Kidney (tissue), 22 donors: ENCODE measurements around the gene CCDC59. TPM values are rescaled to one million over a fixed set of nuclear protein-coding genes. Genes with fewer than 3 reads are reported as not detected.

Source experiments
- DNase-seq, 5 donors: peaks; one replicate each; pipeline ENCODE4 v3.0.0-alpha.2; 2013 to 2020
- FAIRE-seq: peaks from 2 replicates; lab custom pipeline; 2012; peaks lifted over from hg19 to GRCh38; lab: Jason Lieb, UNC
- H3K27ac ChIP-seq, 2 donors: one replicate each; pipeline ENCODE4 v1.7.0; 2013; ENCODE audit warnings: low read depth in 2 of 2, low read length in 2 of 2, inconsistent platforms in 1 of 2
- H3K27me3 ChIP-seq: one replicate; pipeline ENCODE4 v1.7.1; 2013; ENCODE audit warnings: low read length, inconsistent platforms; ENCODE audit not compliant: control insufficient read depth, insufficient read depth
- H3K36me3 ChIP-seq, 3 donors: one replicate each; pipeline versions ENCODE4 v1.7.0 to v1.7.1; 2013; ENCODE audit warnings: low read length in 3 of 3, control low read depth in 1 of 3, inconsistent platforms in 1 of 3; ENCODE audit not compliant: insufficient read depth in 3 of 3, control insufficient read depth in 2 of 3
- H3K4me1 ChIP-seq, 3 donors: one replicate each; pipeline versions ENCODE4 v1.7.0 to v1.7.1; 2013; ENCODE audit warnings: low read length in 3 of 3, inconsistent platforms in 1 of 3, low read depth in 1 of 3; ENCODE audit not compliant: control insufficient read depth in 2 of 3, insufficient read depth in 2 of 3
- H3K4me3 ChIP-seq, 3 donors: one replicate each; pipeline versions ENCODE4 v1.7.0 to v1.8.1; 2013; ENCODE audit warnings: low read length in 3 of 3, control low read depth in 1 of 3, inconsistent platforms in 1 of 3
- H3K9ac ChIP-seq, 3 donors: one replicate each; pipeline versions ENCODE4 v1.7.0 to v1.7.1; 2013; ENCODE audit warnings: low read length in 3 of 3, control low read depth in 1 of 3, inconsistent platforms in 1 of 3
- H3K9me3 ChIP-seq, 3 donors: one replicate each; pipeline versions ENCODE4 v1.7.0 to v1.7.1; 2013; ENCODE audit warnings: low read length in 3 of 3, control low read depth in 1 of 3, inconsistent platforms in 1 of 3; ENCODE audit not compliant: control insufficient read depth in 2 of 3, insufficient read depth in 1 of 3
- intact Hi-C: fragments of 100-400 bp; cut with DNase I; formaldehyde crosslinking; loops from one replicate; pipeline ENCODE4 v1.11.1; 2022
- long read RNA-seq, 10 donors: library from polyadenylated mRNA in 1 of 10; unstranded in 1 of 10; transcript quantifications; one replicate each; pipeline ENCODE4 v2.0.0 and lab custom pipeline, GENCODE V29; 2021 to 2026
- polyA plus RNA-seq: library from polyadenylated mRNA; stranded (reverse); fragments of 350-450 nt; fragmentation: Illumina TruSeq; extraction: RNeasy Lipid Tissue Mini Kit (QIAGEN cat#74804); gene quantifications from one replicate; pipeline ENCODE4 v1.2.3, GENCODE V29; 2014; ENCODE audit warnings: low read depth, low replicate concordance; ENCODE audit not compliant: insufficient read depth
- total RNA-seq: library from RNA; stranded (reverse); fragmentation: NEBNext Ultra II Directional; extraction: Animal tissue kit (Norgen Biotek cat#: 25700); gene quantifications from one replicate; pipeline ENCODE4 v1.2.1, GENCODE V29; 2021
- TF ChIP-seq, protein P1 (sequence below): IDR thresholded peaks from 3 replicates; pipeline ENCODE4 v1.5.1; 2012; ENCODE audit warnings: mild to moderate bottlenecking, moderate library complexity, borderline replicate concordance; ENCODE audit not compliant: insufficient read depth; ENCODE audit errors: extremely low read depth
- donor health status: control.
- donor health status: control.
- donor health status: control.
- donor health status: control.
- donor health status: control.
- donor health status: DM: yes; HTN: yes; CAD: no.
- donor health status: Normal renal cell carcinoma (clear cell type).

Gene CCDC59, protein sequence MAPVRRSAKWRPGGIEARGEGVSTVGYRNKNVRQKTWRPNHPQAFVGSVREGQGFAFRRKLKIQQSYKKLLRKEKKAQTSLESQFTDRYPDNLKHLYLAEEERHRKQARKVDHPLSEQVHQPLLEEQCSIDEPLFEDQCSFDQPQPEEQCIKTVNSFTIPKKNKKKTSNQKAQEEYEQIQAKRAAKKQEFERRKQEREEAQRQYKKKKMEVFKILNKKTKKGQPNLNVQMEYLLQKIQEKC
- total RNA-seq = 29.2 TPM
- polyA plus RNA-seq = 31.4 TPM
- long read RNA-seq, donor 1, transcript CCDC59-207 (2 exons, 600 nt) = major isoform, 5 of 10 reads
- long read RNA-seq, donor 1, partial matches to known transcripts = 0 of 10 reads
- long read RNA-seq, donor 1, other reads (novel, unspliced or antisense) = 0 of 10 reads
- long read RNA-seq, donor 2, transcript CCDC59-203 (4 exons, 984 nt) = minor isoform, 6 of 29 reads
- long read RNA-seq, donor 2, transcript CCDC59-201 (4 exons, 1,983 nt) = major isoform, 7 of 29 reads
- long read RNA-seq, donor 2, partial matches to known transcripts = 7 of 29 reads
- long read RNA-seq, donor 2, other reads (novel, unspliced or antisense) = 0 of 29 reads
- long read RNA-seq, donor 3, transcript CCDC59-202 (2 exons, 553 nt) = major isoform, 5 of 16 reads
- long read RNA-seq, donor 3, partial matches to known transcripts = 0 of 16 reads
- long read RNA-seq, donor 3, other reads (novel, unspliced or antisense) = 0 of 16 reads
- long read RNA-seq, donor 4, partial matches to known transcripts = 0 of 7 reads
- long read RNA-seq, donor 4, other reads (novel, unspliced or antisense) = 0 of 7 reads
- long read RNA-seq, donor 5, partial matches to known transcripts = 0 of 2 reads
- long read RNA-seq, donor 5, other reads (novel, unspliced or antisense) = 0 of 2 reads
- long read RNA-seq, donor 6, transcript CCDC59-207 (2 exons, 600 nt) = major isoform, 8 of 22 reads
- long read RNA-seq, donor 6, transcript CCDC59-203 (4 exons, 984 nt) = minor isoform, 6 of 22 reads
- long read RNA-seq, donor 6, partial matches to known transcripts = 0 of 22 reads
- long read RNA-seq, donor 6, other reads (novel, unspliced or antisense) = 0 of 22 reads
- long read RNA-seq, donor 7, transcript CCDC59-203 (4 exons, 984 nt) = major isoform, 5 of 22 reads
- long read RNA-seq, donor 7, partial matches to known transcripts = 6 of 22 reads
- long read RNA-seq, donor 7, other reads (novel, unspliced or antisense) = 3 of 22 reads
- long read RNA-seq, donor 8, transcript CCDC59-202 (2 exons, 553 nt) = major isoform, 5 of 22 reads
- long read RNA-seq, donor 8, partial matches to known transcripts = 6 of 22 reads
- long read RNA-seq, donor 8, other reads (novel, unspliced or antisense) = 0 of 22 reads
- long read RNA-seq, donor 9, partial matches to known transcripts = 0 of 6 reads
- long read RNA-seq, donor 9, other reads (novel, unspliced or antisense) = 0 of 6 reads
- long read RNA-seq, donor 10, transcript CCDC59-207 (2 exons, 600 nt) = major isoform, 7 of 26 reads
- long read RNA-seq, donor 10, partial matches to known transcripts = 5 of 26 reads
- long read RNA-seq, donor 10, other reads (novel, unspliced or antisense) = 0 of 26 reads

DNA sequence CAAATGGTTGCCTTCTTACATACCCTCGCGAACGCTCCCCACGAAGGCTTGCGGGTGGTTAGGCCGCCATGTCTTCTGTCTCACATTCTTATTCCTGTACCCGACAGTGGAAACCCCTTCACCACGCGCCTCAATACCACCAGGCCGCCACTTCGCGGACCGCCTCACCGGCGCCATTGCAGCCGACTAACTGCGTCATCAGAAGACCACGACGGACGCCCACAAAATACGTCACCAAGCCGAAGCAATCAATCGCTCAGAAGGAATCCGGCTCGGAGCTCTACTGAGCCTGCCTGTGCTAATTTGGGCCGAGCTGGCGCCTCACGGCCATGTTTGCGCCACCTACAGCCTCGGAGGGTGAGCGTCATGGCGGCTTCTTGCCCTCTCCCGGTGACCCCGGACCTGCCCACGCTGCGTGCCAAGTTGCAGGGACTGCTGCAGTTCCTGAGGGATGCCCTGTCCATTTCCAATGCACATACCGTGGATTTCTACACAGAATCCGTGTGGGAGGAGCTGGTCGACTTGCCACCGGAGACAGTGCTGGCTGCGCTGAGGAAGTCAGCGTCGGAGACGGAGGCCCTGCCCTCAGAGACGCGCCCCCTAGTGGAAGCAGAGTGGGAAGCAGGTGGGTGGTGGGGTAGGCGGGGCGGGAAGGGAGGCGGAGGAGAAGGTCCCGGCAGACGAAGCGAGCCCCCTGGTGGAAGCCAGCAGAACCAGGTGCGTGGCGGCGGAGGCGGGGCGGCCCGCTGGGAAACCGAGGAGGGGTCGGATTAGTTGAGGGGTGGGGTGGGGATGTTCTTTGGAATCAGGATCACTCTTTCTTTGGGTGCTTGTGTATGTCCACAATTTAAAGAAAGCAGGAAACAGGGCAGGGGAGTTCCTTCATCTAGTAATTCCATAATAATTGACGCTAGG is at the start of gene CCDC59, which contains the start of gene METTL25:
Gene CCDC59, minus strand, starts transcription at position 188 of the 915 bp plus-strand sequence. Its CDS starts 11 bp downstream, at position 177.
Gene METTL25, plus strand, starts transcription at position 330 of the 915 bp plus-strand sequence. Its CDS starts 37 bp downstream, at position 367.
- Histone ChIP-seq H3K9ac (peak within 1 kb of the TSS; percentile 97 to 100 (median 97)), H3K9me3 (no peaks in the 10 kb centered on the region), H3K36me3 (peaks cover 2 to 19% (median 2%) of the 10 kb centered on the region in 3 donors), H3K27me3 (no peaks in the 10 kb centered on the region), H3K4me3 (peak within 1 kb of the TSS; percentile 95 to 99 (median 98)), H3K27ac (peak within 1 kb of the TSS; percentile 97 to 99), H3K4me1 (peaks cover 0 to 20% (median 9%) of the 10 kb centered on the region in 3 donors)
- DNase-seq = peak; percentile 98 to 99 (median 99)
- FAIRE-seq = peak; percentile 82
- intact Hi-C loops = no loop called here
- TF ChIP-seq, protein P1, sequence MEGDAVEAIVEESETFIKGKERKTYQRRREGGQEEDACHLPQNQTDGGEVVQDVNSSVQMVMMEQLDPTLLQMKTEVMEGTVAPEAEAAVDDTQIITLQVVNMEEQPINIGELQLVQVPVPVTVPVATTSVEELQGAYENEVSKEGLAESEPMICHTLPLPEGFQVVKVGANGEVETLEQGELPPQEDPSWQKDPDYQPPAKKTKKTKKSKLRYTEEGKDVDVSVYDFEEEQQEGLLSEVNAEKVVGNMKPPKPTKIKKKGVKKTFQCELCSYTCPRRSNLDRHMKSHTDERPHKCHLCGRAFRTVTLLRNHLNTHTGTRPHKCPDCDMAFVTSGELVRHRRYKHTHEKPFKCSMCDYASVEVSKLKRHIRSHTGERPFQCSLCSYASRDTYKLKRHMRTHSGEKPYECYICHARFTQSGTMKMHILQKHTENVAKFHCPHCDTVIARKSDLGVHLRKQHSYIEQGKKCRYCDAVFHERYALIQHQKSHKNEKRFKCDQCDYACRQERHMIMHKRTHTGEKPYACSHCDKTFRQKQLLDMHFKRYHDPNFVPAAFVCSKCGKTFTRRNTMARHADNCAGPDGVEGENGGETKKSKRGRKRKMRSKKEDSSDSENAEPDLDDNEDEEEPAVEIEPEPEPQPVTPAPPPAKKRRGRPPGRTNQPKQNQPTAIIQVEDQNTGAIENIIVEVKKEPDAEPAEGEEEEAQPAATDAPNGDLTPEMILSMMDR = peak; percentile 71

DNA sequence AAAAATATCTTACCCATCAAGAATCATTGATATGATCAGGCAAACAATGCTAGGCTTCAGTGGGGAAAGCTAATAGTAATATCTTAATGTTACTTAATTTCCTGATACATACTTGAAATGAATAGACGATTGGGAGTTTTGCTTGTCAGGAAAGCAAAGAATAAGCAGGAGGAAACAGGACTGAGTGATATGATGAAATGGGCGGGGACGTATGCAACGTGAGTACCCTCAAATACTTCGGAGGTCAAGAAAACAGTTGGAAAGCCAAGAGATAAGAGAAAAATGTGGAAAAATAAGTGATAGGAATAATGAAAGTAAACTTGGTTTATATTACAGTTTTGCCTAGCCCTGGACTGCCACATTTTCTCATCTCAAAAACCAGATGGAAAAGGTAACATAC is 49.3 kb upstream of the CCDC59 start:
- TF ChIP-seq, protein P1 = no peak
- Histone ChIP-seq H3K9ac (no peak overlapping the region), H3K36me3 (no peaks in the 10 kb centered on the region), H3K27me3 (no peaks in the 10 kb centered on the region), H3K9me3 (no peaks in the 10 kb centered on the region), H3K27ac (no peak overlapping the region), H3K4me1 (no peaks in the 10 kb centered on the region), H3K4me3 (no peak overlapping the region)
- intact Hi-C loops = no loop called here
- FAIRE-seq = no peak
- DNase-seq = peak in 1 of 5 donors; percentile 5
